ENCODE results near the gene ANKS6.

DNA sequence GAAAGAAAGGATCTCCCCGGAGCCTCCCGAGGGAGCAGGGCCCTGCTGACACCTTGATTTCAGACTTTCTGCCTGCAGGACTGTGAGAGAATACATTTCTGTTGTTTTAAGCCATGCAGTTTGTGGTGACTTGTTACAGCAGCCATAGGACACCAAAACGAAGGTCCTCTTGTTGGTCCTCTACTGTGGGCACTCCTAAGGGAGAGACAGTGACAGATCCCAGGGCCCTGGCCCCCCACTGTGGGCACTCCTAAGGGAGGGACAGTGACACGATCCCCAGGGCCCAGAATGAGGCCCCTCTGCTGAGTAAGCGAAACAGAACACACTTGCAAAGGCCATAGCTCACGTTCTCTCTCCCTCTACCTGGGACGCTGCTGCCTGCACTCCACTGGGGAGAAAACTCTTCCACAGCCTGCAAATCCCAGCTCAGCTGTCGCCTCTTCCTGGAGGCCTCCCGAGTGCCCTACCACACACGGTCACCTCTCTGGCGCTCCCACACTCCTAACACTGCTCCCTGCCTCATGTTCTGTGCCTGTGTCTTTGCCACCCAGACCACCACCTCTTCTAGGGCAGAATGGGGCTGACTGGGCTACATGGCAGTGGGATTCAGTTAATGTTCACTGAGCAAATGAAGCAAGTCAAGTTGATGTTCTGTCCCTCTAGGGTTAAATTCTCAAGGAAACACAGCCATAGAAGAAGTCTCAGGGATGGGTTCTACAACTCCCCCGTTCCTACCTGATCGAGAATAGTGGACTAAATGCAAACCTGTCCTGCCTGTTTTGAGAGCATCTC lies 23.8 kb downstream of the ANKS6 start:
- TF ChIP-seq, protein P1, sequence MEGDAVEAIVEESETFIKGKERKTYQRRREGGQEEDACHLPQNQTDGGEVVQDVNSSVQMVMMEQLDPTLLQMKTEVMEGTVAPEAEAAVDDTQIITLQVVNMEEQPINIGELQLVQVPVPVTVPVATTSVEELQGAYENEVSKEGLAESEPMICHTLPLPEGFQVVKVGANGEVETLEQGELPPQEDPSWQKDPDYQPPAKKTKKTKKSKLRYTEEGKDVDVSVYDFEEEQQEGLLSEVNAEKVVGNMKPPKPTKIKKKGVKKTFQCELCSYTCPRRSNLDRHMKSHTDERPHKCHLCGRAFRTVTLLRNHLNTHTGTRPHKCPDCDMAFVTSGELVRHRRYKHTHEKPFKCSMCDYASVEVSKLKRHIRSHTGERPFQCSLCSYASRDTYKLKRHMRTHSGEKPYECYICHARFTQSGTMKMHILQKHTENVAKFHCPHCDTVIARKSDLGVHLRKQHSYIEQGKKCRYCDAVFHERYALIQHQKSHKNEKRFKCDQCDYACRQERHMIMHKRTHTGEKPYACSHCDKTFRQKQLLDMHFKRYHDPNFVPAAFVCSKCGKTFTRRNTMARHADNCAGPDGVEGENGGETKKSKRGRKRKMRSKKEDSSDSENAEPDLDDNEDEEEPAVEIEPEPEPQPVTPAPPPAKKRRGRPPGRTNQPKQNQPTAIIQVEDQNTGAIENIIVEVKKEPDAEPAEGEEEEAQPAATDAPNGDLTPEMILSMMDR (conservative IDR thresholded peaks at IDR 0.05; ENCODE audit: low read depth in 2 of 2): no peak
- no peak for TF ChIP-seq POLR2AphosphoS5 (IDR thresholded peaks at IDR 0.05; ENCODE audit: low read depth)
- no peak for TF ChIP-seq EZH2phosphoT487 (IDR thresholded peaks at IDR 0.05; ENCODE audit: unreplicated experiment)
- no peak for TF ChIP-seq STAT1 (IDR thresholded peaks at IDR 0.05; ENCODE audit: unreplicated experiment)
- TF ChIP-seq, protein P2, sequence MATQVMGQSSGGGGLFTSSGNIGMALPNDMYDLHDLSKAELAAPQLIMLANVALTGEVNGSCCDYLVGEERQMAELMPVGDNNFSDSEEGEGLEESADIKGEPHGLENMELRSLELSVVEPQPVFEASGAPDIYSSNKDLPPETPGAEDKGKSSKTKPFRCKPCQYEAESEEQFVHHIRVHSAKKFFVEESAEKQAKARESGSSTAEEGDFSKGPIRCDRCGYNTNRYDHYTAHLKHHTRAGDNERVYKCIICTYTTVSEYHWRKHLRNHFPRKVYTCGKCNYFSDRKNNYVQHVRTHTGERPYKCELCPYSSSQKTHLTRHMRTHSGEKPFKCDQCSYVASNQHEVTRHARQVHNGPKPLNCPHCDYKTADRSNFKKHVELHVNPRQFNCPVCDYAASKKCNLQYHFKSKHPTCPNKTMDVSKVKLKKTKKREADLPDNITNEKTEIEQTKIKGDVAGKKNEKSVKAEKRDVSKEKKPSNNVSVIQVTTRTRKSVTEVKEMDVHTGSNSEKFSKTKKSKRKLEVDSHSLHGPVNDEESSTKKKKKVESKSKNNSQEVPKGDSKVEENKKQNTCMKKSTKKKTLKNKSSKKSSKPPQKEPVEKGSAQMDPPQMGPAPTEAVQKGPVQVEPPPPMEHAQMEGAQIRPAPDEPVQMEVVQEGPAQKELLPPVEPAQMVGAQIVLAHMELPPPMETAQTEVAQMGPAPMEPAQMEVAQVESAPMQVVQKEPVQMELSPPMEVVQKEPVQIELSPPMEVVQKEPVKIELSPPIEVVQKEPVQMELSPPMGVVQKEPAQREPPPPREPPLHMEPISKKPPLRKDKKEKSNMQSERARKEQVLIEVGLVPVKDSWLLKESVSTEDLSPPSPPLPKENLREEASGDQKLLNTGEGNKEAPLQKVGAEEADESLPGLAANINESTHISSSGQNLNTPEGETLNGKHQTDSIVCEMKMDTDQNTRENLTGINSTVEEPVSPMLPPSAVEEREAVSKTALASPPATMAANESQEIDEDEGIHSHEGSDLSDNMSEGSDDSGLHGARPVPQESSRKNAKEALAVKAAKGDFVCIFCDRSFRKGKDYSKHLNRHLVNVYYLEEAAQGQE (IDR thresholded peaks at IDR 0.05; ENCODE audit: unreplicated experiment): no peak
- no peak for TF ChIP-seq CREB1 (CRISPR knock-in tag; IDR thresholded peaks at IDR 0.05; ENCODE audit: low read depth)
- TF ChIP-seq EZH2 (IDR thresholded peaks at IDR 0.05; ENCODE audit: low read depth, unreplicated experiment): no peak
- no peak for TF ChIP-seq ZNF114 (CRISPR knock-in tag; IDR thresholded peaks at IDR 0.05)
- TF ChIP-seq, protein P3, sequence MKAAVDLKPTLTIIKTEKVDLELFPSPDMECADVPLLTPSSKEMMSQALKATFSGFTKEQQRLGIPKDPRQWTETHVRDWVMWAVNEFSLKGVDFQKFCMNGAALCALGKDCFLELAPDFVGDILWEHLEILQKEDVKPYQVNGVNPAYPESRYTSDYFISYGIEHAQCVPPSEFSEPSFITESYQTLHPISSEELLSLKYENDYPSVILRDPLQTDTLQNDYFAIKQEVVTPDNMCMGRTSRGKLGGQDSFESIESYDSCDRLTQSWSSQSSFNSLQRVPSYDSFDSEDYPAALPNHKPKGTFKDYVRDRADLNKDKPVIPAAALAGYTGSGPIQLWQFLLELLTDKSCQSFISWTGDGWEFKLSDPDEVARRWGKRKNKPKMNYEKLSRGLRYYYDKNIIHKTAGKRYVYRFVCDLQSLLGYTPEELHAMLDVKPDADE (IDR thresholded peaks at IDR 0.05): no peak
- no peak for TF ChIP-seq JUNB (IDR thresholded peaks at IDR 0.05; ENCODE audit: unreplicated experiment)
- TF ChIP-seq NANOG (IDR thresholded peaks at IDR 0.05; ENCODE audit: borderline replicate concordance): no peak
